ENCODE measurements around the gene CDKN1C. TPM values are rescaled to one million over a fixed set of nuclear protein-coding genes. Genes with fewer than 3 reads are reported as not detected.

Gene CDKN1C
- total and polyA plus RNA-seq, 2 of the 8 experiments (the other 6 are each of a cell fraction or from before 2014, with no cell fraction given): 12.8 to 14.1 TPM

- Histone ChIP-seq H3K14ac (ENCODE audit: insufficient read length) (no peak overlapping the region), H3K36me3 (ENCODE audit: control insufficient read depth in 2 of 4, insufficient read depth in 4 of 4, low read length in 3 of 4) (no peaks in the 10 kb centered on the region), H3K9ac (replicated peaks in 1 of 4; ENCODE audit: extremely low read depth in 1 of 4, low read depth in 3 of 4, low read length in 3 of 4) (no peak overlapping the region), H4K20me1 (replicated peaks in 1 of 2; ENCODE audit: control insufficient read depth in 1 of 2, insufficient read depth in 2 of 2, low read length in 2 of 2) (peaks cover 4 to 9% of the 10 kb centered on the region in 2 experiments), H2AFZ (ENCODE audit: low read length) (no peak overlapping the region), H3K4ac (replicated peaks; ENCODE audit: insufficient read length, low read depth, low read length) (no peak overlapping the region), H3K27me3 (replicated peaks in 1 of 4; ENCODE audit: control insufficient read depth in 3 of 4, extremely low read depth in 1 of 4, insufficient read depth in 3 of 4, low read length in 3 of 4) (peaks cover 25 to 42% (median 37%) of the 10 kb centered on the region in 4 experiments), H3K9me3 (ENCODE audit: insufficient read depth in 2 of 2, low read depth in 1 of 2, low read length in 1 of 2) (no peaks in the 10 kb centered on the region), H2BK12ac (ENCODE audit: low read depth, low read length) (0 out of 2 replicates have a peak overlapping the region, but pooled peaks have one; percentile 45), H2BK120ac (replicated peaks; ENCODE audit: low read depth, low read length) (no peak overlapping the region), H4K91ac (replicated peaks; ENCODE audit: insufficient read length, low read length) (peak overlapping the region; percentile 50), H3K4me3 (ENCODE audit: extremely low read depth in 1 of 4, insufficient read depth in 2 of 4, low read depth in 3 of 4, low read length in 4 of 4) (peak overlapping the region in 2 of 4 experiments; percentile 12 to 56; a peak in 5 of 8 replicates), H3K79me2 (ENCODE audit: control insufficient read depth in 1 of 2, insufficient read depth in 2 of 2, low read length in 2 of 2) (no peaks in the 10 kb centered on the region), H2AK5ac (ENCODE audit: low read depth, low read length) (no peak overlapping the region), H3K56ac (replicated peaks; ENCODE audit: insufficient read length, low read depth, low read length) (no peak overlapping the region), H3K23ac (ENCODE audit: insufficient read length) (no peak overlapping the region), H3K79me1 (ENCODE audit: low read depth, low read length) (no peaks in the 10 kb centered on the region), H3K23me2 (ENCODE audit: low read depth, low read length) (peaks cover 8% of the 10 kb centered on the region; the same call in 1 of the 2 replicates), H4K5ac (ENCODE audit: insufficient read length, low read depth, low read length) (no peak overlapping the region), H2BK20ac (ENCODE audit: low read length) (no peak overlapping the region), H3K27ac (ENCODE audit: low read depth, low read length) (no peak overlapping the region), H4K8ac (ENCODE audit: extremely low read depth, insufficient read depth, low read length) (no peak overlapping the region), H3K4me2 (ENCODE audit: insufficient read depth in 1 of 2, low read depth in 2 of 2, low read length in 2 of 2) (peak overlapping the region; percentile 72 to 88), H2BK5ac (ENCODE audit: low read depth, low read length) (no peak overlapping the region), H2BK15ac (ENCODE audit: low read length) (no peak overlapping the region), H3K4me1 (replicated peaks in 1 of 4; ENCODE audit: control insufficient read depth in 3 of 4, insufficient read depth in 4 of 4, low read length in 3 of 4) (peaks cover 0 to 13% (median 5%) of the 10 kb centered on the region in 4 experiments; a peak in 6 of 7 replicates), H3K18ac (ENCODE audit: extremely low read depth, low read length) (no peak overlapping the region)
- no peak for FAIRE-seq
- CTCF ChIA-PET (ENCODE audit: partially characterized antibody): interaction anchor here (0.7 to 9.4 kb wide), 23 partner anchors 9 to 403 kb away, joined by 3 to 129 read pairs (median 5); partner anchors contain the start of gene CDKN1C
- POLR2A ChIA-PET (ENCODE audit: partially characterized antibody): interaction anchor here (0.9 to 3.1 kb wide), 14 partner anchors 8 to 396 kb away, joined by 3 to 20 read pairs (median 7); partner anchors contain the start of genes CDKN1C and NAP1L4
- DNase-seq (ENCODE audit: low read depth in 1 of 2, low spot score in 2 of 2): no peak
- 7% methylated on average over 31 of the region's 48 CpGs; no CpG with 5 or more reads in 1 of the 2 experiments for WGBS, 2 experiments (ENCODE audit: extremely low coverage in 1 of 2, insufficient coverage in 1 of 2, insufficient read length in 1 of 2, insufficient replicate concordance in 2 of 2, low coverage in 1 of 2, low lambda C conversion rate in 2 of 2, missing lambda C conversion rate in 1 of 2)
- TF ChIP-seq, protein P1, sequence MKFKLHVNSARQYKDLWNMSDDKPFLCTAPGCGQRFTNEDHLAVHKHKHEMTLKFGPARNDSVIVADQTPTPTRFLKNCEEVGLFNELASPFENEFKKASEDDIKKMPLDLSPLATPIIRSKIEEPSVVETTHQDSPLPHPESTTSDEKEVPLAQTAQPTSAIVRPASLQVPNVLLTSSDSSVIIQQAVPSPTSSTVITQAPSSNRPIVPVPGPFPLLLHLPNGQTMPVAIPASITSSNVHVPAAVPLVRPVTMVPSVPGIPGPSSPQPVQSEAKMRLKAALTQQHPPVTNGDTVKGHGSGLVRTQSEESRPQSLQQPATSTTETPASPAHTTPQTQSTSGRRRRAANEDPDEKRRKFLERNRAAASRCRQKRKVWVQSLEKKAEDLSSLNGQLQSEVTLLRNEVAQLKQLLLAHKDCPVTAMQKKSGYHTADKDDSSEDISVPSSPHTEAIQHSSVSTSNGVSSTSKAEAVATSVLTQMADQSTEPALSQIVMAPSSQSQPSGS (IDR thresholded peaks at IDR 0.05; ENCODE audit: low read length): no peak
- TF ChIP-seq CEBPB (IDR thresholded peaks at IDR 0.05; ENCODE audit: low read depth, low read length) (no peak), SRF (IDR thresholded peaks at IDR 0.05; ENCODE audit: low read depth, low read length) (no peak), SAP30 (IDR thresholded peaks at IDR 0.05; ENCODE audit: insufficient read depth, insufficient replicate concordance, low read length) (no peak), SP1 (IDR thresholded peaks at IDR 0.05; ENCODE audit: low read depth, low read length) (no peak), TEAD4 (IDR thresholded peaks at IDR 0.05; ENCODE audit: low read depth, low read length) (no peak), TAF1 (IDR thresholded peaks at IDR 0.05; ENCODE audit: low read depth, low read length) (no peak), NRF1 (IDR thresholded peaks at IDR 0.05; ENCODE audit: low read depth, low read length) (no peak), GABPA (IDR thresholded peaks at IDR 0.05; ENCODE audit: borderline replicate concordance, insufficient read depth, low read length) (no peak), RBBP5 (IDR thresholded peaks at IDR 0.05; ENCODE audit: borderline replicate concordance, low read depth, low read length) (no peak), SP2 (IDR thresholded peaks at IDR 0.05; ENCODE audit: low read length) (no peak), POU5F1 (IDR thresholded peaks at IDR 0.05; ENCODE audit: low read depth, low read length) (no peak), JUND (IDR thresholded peaks at IDR 0.05; ENCODE audit: low read length) (no peak)
Observed at GRCh38 chr11:2929531-2929949, 44.0 kb upstream of the CDKN1C start.

All from H1 (cell line).